ENCODE measurements around the gene KRTAP27-1.

KRTAP27-1 gene, protein sequence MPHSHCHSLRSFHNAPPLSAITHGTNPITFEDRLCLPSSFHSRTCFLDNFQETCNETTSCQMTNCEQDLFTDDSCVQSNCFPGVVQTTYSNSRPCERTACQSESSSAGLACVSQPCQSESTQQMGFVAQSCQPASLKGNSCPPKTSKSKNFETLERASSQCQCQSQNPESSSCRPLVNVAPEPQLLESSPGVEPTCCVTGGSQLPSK

DNA sequence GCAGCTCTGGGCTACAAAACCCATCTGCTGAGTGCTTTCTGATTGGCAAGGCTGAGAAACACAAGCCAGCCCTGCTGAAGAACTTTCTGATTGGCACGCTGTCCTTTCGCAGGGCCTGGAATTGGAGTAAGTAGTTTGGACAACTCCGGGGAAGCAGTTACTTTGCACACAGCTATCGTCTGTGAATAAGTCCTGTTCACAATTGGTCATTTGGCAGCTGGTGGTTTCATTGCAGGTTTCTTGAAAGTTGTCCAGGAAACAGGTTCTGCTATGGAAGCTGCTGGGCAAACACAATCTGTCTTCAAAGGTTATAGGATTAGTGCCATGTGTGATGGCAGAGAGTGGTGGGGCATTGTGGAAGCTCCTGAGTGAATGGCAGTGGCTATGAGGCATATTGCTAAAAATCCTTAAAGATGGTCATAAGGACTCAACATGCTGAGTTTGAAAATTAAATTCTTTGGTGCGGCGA lies at the start of gene KRTAP27-1:
Gene KRTAP27-1 (minus strand): TSS at position 419 of the 469 bp plus-strand sequence. CDS start 26 bp downstream, at position 393.
- DNase-seq = no peak

DNA sequence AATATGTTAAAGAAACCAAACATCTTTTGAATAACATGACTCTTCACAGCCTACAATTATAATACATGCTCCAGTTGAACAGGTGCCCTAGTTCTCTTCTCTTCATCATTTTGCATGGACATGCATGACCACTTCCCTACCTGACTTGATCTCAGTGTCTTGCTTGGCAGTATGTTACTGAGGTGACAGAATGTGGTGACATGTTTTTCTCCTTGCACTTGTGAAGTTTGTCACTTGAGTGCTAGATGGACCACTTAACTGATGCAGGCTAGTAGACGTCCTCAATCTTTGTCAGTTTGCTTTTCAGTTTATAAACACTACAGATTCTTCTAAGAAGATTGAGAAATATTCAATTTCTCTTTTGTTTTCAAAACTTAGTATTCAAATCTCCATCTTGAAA lies 44.7 kb upstream of the KRTAP27-1 start:
- no peak for DNase-seq

DNA sequence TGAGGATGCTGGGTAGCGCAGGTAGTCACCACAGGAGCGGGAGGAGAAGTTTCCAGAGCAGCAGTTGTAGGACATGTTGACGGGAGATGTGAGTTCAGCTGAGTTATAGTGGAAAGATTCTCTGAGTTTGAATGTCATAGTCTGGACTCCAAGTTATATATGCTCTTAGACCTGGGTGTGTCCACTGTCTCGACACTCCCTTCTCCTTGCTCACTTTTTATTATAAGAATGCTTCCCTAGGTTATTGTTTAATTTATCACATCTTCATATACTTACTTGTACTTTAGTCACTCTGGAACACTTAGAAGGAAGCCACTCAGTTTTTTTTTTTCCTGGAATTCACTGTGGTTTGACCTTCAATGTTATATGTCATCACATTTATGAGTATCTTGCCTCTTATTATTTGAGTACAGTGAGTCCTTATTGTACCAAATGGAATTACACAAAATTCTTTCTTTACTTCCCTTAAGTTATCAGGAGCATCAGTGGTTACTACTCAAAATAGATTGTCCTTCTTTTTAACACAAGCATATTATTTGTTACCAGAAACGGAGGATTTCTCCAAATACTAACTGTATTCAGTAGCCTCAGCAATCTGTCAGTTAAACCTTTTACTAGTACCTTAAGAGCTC lies 34.8 kb upstream of the KRTAP27-1 start, which contains the start of gene KRTAP13-2:
Gene KRTAP13-2 (minus strand): TSS at position 133 of the 632 bp plus-strand sequence. CDS start 58 bp downstream, at position 75.
- DNase-seq = no peak

DNA sequence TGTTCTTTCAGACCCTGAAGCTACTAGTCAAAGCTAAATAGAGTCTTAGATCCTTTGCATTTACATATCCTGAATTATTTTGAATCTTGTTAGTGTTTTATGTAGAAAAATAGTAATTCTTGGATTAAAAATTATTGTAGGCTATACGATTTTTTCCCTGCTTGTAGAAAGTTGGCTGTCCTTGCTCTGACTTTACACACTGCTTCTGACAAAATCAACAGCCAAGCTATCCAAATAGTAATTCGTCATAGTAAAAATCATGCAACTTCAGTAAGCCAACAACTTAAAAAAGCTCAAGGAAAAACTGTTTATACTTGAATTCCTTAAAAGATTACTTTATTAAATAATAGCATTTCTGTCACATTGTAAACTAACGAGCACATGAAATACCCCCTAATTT lies 18.4 kb upstream of the KRTAP27-1 start:
- DNase-seq = no peak

DNA sequence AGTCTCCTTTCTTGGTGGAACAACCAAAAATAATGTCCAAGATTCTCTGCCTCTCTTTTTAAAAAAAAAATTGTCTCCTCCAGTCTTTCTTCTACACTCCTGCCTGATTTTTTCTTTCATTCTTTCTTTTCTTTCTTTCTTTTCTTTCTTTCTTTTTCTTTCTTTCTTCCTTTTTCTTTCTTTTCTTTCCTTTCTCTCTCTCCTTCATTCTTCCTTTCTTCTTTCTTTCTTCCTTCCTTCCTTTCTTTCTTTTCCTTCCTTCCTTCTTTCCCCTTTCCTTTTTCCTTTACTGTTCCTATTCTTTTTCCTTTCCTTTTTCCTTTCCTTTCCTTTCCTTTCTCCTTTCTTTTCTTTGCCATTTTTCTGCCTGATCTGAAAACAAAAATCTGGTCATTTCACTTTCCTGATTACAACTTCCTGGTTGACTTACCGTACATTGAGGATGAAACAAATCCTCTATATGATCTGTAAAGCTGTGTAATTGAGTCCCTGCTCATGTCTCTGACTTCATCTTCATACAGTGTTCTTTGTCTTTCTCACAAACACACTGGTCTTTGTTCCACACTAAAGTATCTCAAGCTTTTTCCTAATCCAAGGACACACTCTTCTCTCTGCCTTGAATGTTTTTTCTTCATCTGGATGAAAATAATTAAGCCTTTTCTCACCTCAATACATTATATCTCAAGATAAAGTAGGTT lies 17.0 kb upstream of the KRTAP27-1 start:
- DNase-seq = no peak

DNA sequence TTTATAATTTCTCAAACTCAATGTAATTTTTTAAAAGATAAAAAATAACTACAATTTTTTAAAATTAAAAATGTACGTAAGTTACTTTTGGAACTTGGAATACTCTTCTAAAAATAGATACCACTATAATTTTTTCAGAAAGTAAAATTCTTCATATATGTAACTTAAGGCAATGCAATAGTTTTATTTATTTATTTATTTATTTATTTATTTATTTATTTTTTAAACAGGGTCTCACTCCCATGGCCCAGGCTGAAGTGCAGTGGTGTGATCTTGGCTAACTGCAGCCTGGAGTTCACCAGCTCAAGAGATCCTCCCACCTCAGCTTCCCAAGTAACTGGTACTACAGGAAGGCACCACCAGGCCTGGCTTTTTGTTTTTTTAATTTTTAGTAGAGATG lies 14.0 kb upstream of the KRTAP27-1 start:
- DNase-seq = no peak

DNA sequence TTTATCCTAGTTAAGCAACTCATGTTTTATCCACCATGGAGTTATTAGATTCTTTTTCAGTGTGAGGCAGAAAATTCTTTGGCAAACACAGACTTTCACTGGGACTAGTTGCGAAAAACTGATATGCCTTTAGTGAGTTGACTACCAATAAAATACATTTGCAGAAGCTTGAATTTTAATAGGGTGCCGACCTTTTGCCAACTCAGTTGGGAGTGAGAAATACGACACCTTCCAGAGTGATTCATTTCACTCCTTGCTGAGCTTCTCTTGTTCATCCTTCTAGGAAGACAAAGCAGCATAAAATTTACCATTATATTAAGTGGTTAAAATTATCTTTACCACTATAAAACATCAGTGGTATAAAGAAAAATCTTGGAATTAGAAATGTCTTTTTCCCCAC lies 12.1 kb upstream of the KRTAP27-1 start:
- no peak for DNase-seq

DNA sequence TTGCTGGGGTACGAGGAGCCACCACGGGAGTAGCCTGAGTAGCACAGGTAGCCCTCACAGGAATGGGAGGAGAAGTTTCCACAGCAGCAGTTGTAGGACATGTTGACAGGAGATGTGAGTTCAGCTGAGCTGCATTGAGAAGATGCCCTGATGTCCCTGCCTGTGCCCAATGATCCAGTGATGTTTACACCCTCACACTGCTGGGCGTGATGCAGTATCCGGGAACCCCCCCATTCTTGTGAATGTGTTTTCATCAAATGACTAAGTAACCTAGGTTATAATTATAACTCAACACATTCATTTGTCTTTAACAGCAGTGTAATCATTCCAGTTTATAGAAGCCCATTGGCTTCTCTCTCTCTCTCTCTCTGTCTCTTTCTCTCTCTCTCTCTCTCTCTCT lies 11.0 kb upstream of the KRTAP27-1 start, which contains the start of gene KRTAP23-1:
Gene KRTAP23-1 (minus strand): TSS at position 101 of the 400 bp plus-strand sequence. CDS start 0 bp downstream, at position 101.
- no peak for DNase-seq

DNA sequence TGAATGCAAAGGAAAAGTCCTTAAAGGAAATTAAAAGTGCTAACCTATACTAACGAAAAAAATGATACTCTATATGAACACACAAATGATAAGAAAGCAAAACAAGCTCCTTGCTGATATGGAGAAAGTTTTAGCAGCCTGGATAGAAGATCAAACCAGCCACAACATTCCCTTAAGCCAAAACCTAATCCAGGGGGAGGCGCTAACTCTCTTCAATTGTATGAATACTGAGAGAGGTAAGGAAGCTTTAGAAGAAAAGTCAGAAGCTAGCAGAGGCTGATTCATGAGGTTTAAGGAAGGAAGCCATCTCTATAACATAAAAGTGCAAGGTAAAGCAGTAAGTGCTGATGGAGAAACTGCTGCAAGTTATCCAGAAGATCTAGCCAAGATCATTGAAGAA lies 7.5 kb upstream of the KRTAP27-1 start:
- DNase-seq = no peak

DNA sequence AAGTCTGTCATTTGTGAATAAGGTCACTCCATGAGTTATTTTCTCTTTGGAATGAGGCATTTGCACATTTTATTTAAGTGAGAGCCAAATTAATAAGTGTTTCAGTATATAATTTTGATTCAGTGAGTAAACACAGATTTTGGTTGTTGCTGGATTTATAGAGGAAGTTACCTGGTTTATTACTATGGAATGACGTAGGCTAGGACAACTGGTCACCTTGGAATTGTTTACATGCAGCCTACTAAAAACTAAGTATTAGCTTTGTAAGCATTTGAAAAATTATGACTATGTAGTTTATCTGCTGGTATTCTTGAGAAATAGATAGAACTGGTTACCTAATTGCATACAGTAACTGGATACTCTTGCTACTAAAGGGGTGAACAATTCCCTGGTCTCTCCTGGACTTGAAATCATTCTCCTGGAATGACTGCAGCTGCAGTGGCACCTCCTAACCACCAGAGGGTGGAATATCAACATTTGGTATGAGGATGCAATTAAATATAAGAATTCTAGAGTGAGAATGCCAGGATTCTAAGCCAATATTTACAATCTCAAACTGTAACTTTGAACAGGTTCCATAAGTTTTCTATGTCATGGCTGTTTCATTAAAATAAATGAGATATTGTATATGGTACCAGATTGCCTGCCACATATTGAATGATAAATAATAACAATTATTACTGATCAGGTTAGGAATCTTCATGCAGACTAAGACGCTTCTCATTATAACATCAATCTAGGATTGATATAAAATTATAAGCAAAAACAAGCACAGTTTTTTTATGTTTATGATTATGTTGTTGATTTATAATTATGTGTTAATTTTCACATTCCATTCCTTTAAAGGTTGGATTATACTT lies 3.5 kb upstream of the KRTAP27-1 start:
- DNase-seq = peak in 9 of 56 donors; percentile 1 to 64 (median 5)

DNA sequence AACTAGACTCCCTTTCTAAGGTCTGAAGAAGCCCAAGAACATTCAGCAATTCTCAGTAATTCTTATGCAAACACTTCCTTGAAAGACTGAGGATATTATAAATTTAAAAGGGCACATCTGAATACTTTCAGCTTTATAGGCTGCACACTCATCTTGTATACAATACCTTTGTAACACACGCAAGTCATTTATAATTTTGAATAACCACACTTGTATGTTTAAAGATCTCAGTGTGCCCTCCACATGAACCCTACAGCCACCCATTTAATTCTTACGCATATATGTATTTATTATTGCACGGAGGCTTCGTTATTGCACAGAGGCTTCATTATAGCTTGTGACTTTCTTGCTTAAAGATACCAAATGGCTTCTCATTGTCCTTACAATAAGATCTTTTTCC lies 1.2 kb upstream of the KRTAP27-1 start:
- no peak for DNase-seq

DNA sequence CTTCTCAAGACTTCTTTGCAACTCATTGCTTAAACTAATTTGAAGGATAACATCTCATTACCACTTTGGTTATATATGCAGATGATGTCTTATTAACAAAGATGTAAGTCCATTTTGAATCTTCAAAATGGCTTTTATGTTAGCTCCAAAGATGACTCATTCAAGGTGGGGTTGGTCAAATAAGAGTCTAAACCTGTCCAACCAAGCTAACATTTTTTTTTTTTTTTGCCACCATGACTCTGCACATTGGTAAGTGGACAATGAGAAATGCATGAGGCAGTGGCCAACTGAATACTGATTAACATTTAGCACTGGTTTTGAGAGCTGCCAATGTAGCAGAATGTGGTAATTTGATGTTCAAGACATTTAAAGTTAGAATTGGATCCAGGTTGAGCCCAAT lies 278 bp upstream of the KRTAP27-1 start:
- no peak for DNase-seq

DNA sequence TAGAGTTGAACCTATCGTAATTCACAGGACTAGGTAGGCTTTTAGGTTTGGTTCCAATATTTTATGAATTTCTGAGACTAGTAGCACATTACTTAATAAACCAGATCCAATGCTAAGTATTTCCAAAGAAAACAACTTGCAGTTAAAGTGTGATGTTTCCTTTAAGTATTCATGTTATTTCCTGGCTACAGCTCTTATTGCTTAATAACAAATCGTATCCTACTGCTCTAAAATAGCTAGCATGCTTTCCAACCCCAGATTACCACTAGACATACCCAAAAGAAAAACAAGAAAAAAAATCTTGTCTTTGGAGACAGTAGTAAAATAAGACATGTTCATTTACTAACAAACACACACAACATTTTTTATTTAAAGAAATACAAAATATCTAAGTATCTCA lies 898 bp downstream of the KRTAP27-1 start:
- DNase-seq = no peak

DNA sequence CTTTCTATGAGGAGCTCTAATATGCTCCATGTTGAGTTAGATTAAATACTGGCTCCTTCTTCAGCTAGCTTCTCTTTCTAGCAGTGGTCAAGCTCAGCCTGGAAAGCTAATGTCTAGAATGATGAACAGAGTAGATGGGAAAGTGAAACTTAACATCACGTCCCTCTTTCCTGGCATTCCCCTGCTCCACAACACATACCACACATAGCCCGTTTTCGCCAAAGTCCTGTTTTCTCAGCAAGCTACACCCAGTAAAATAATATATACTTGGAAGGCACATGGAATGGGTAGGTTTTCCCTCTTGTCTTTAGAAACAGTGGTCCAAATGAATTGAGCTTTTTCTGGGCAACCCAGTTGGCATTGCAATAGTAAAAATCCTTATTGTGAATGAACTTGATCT lies 3.8 kb downstream of the KRTAP27-1 start:
- no peak for DNase-seq

DNA sequence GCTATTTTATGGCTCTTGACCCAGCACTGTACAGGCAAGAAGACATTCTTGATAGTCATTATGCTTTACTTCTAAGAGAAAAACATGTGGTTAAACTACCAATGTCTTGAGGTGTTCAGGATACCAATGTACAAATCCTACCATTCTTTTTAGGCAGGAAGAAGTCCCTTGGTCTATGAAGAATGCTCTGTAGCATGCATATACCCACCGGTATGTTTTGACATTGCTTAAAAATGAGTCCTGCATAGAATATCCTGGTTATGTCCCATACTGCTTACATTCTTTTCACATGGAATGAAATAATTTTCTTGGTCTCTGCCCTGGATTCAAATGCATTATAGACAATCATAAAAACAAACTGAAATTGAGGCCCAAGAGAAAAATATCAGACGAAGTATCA lies 4.8 kb downstream of the KRTAP27-1 start:
- no peak for DNase-seq

DNA sequence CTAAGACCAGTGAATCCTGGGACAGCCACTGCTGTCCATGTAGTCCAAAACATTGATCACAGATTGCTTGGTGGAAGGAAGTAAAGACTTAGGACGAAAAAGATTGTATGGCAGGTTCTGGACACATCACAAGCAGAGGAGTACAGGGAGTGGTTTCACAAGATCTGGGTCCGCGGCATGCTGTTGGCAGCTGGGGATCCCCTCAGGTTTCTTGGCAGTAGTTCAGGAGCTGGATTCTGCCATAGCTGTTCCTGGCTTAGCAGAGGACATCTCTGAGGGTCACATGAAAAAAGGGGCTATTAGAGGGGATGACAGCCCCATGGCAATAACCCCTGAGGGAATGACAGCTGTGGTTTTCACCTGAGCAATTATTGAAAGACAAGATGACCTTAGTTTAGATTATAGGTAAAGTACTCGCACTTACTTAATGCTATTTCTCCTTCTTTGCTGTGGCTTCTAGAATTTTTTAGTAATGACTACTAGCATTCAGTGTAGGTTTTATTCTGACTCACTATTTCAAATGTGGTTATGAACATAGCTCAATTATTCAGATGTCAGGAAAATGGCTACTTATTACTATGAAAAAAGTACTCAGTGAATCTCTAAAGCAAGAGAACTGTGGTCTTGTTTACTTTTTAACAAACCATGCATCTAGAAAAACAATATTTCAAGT lies 8.2 kb downstream of the KRTAP27-1 start:
- no peak for DNase-seq

DNA sequence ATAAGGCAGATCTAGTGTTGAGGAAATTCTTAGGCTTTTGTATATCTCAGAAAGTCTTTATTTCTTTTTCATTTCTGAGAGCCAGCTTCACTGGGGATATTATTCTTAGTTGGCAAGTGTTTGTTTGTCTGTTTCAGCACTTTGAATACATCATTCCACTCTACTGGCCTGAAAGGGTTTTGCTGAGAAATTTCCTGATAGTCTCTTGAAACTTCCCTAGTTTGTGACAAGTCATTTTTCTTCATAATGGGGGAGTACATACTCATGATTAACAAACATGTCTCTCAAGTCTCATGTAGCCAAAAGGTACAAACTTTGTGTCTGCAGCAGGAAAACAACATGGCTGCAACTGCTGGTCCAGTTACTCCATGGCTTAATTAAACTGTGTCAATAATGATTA lies 11.1 kb downstream of the KRTAP27-1 start:
- DNase-seq = no peak

DNA sequence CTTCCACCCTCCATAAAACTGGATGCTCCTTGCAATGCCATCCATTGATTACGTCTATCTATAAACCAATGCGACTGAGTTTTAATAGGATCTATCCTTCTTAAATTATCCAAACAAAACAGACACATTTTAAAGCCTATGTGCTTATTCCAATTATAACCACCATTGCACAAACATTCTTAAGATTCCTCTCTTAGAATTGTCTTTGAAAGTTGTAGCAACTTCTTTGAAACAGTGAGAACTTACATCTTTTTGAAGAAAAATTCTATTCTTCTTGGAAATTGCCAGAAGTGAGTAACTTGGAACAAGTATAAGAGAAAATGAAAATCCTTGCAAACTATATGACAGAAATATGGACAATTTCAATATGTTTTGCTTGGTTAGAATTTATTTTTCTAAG lies 17.3 kb downstream of the KRTAP27-1 start, which contains the start of gene KRTAP26-1:
Gene KRTAP26-1 (minus strand): TSS at position 101 of the 400 bp plus-strand sequence. CDS start 280 bp downstream, outside the sequence.
- no peak for DNase-seq

DNA sequence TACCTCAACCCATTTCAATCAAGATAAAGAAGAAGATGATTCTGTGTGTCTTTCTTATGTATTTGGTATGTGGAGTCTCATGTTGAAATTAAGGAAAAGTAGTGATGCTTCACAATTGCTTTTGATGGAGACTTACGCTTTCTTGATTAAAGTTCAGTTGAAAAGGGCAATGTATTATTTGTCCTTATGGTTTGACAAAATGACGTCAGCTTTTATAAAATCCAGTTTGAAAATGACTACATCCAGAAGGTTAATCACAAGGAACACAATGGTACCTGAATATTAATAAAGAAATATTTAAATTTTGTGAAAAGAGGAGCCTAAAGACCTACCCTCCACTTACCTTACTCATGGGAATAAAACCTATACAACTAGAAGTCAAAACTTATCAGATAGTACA lies 21.8 kb downstream of the KRTAP27-1 start:
- DNase-seq = no peak

DNA sequence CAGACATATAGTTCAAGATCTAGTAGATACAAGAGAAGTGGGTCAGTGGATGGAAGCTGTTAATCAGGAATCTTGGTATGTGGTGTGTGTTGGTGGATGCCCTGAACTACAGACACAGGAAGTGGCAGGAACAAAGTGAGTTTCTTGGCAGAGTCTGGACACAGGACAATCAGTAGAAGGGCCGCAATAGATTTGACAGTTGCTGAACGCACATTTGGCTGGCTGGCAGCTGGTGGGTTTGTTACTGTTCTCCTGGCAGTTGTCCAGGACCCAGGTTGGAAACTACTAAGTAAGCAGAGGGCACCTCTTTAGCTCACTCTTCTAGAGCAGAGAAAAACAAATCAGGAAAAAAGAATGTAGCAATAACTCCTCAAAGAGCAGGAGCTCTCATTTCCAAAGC lies 30.6 kb downstream of the KRTAP27-1 start:
- no peak for DNase-seq

DNA sequence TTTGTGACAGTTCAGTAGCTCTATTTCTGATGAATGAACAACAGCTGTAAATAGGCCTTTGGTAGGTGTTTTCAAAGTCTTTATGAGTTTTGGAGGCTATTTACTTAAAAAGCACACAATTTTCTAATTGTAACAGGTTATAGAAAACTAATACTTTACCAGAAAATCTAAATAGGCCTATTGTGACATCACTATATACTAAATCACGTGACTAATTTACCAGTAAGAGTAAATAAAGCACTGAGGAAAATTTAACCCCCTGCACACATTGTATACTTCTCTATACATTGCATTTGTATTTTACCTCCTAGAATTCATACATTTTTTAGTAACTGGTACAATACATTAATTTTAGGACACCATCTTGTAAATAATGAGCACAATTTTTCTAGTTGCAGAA lies 32.4 kb downstream of the KRTAP27-1 start:
- DNase-seq = no peak
